Airway epithelial cell (primary cell): ENCODE measurements around the gene ARMS2. TPM values are rescaled to one million over a fixed set of nuclear protein-coding genes. Genes with fewer than 3 reads are reported as not detected.

Experiments used
- total RNA-seq: library from RNA; depleted of rRNA; stranded (reverse); fragments of >200 nt; gene quantifications from 2 replicates; pipeline ENCODE4 v1.2.3, GENCODE V29; 2015

Gene ARMS2, protein sequence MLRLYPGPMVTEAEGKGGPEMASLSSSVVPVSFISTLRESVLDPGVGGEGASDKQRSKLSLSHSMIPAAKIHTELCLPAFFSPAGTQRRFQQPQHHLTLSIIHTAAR
- total RNA-seq, result not detected in 2 replicates

DNA sequence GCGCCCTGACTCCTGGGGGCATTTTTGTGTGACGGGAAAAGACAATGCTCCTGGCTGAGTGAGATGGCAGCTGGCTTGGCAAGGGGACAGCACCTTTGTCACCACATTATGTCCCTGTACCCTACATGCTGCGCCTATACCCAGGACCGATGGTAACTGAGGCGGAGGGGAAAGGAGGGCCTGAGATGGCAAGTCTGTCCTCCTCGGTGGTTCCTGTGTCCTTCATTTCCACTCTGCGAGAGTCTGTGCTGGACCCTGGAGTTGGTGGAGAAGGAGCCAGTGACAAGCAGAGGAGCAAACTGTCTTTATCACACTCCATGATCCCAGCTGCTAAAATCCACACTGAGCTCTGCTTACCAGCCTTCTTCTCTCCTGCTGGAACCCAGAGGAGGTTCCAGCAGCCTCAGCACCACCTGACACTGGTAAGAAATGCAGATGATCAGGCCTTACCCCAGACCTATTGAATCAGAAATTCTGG, at the start of gene ARMS2:
TSS of gene ARMS2 (plus strand) at position 51 of the 478 bp plus-strand sequence. CDS start at position 126, 75 bp downstream.

DNA sequence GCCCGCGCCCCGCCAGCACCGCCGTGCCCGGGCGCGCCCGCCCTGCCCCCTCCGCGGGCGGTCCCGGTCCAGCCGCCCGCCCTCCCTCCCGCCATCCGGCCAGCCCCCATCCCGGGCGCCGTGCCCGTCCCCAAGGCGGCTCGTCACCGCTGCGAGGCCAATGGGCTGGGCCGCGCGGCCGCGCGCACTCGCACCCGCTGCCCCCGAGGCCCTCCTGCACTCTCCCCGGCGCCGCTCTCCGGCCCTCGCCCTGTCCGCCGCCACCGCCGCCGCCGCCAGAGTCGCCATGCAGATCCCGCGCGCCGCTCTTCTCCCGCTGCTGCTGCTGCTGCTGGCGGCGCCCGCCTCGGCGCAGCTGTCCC, 6.9 kb downstream of the ARMS2 start, which contains the start of gene HTRA1:
TSS of gene HTRA1 (plus strand) at position 187 of the 362 bp plus-strand sequence. CDS start at position 287, 100 bp downstream.

Other genes starting within 250 kb of the ARMS2 start
- 0.14 and 0.42 TPM in 2 replicates for gene BTBD16, start 183.4 kb upstream of the ARMS2 start, total RNA-seq
- 52.7 and 62.3 TPM in 2 replicates for gene PLEKHA1, start 79.9 kb upstream of the ARMS2 start, total RNA-seq
- gene HTRA1, start 6.9 kb downstream of the ARMS2 start, total RNA-seq, result 78.0 and 86.7 TPM in 2 replicates
- 0.07 TPM in 1 of 2 replicates, not detected in the other for gene DMBT1, start 106.1 kb downstream of the ARMS2 start, total RNA-seq
- not detected in 2 replicates for gene C10orf120, start 245.2 kb downstream of the ARMS2 start, total RNA-seq